Measurements from ENCODE around the gene TCF7L2.
A peak's percentile ranks its signal among the peaks of the same experiment; 100 is the strongest.

The TCF7L2 gene

DNA sequence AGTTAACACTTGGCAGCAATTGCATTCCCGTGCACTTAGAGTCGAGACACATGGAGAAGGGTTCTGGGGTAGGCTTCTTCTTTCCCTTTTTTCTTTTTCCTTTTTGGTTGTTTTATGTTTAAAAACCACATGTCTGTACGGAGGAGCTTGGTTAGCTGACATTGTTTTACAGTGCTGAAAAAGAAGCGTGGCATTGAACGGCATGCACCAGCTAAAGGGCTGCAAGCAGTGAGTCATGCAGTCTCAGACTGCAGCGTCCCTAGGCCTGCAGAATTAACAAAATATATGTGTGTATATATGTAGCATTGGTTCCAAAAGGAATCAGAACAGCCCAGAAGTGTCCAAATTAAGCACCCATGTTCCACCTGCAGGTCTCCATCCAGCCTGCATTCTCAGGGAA, 211.0 kb downstream of the TCF7L2 start:
- no peak for DNase-seq

DNA sequence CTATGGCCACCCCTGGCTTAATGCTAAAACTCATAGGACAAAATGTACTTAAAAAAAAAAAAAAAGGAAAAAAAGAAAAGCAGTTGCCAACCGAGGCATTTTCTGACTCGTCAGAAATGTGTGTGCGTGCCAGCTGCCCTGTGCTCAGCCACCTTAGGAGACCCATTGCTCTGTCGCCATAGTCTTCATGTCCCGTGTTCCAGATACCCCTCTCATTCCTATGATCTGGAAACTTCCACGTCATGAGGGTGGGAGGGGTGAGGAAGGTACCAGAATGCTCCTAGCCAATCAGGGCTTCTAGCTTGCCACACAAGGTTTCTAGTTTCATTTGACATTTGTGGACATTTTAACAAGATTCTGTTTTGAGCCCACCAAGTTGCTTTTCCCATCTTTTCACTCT, 212.9 kb downstream of the TCF7L2 start:
- DNase-seq: no peak

DNA sequence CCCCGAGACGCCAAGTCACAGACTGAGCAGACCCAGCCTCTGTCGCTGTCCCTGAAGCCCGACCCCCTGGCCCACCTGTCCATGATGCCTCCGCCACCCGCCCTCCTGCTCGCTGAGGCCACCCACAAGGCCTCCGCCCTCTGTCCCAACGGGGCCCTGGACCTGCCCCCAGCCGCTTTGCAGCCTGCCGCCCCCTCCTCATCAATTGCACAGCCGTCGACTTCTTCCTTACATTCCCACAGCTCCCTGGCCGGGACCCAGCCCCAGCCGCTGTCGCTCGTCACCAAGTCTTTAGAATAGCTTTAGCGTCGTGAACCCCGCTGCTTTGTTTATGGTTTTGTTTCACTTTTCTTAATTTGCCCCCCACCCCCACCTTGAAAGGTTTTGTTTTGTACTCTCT, 215.6 kb downstream of the TCF7L2 start:
- no peak for DNase-seq

DNA sequence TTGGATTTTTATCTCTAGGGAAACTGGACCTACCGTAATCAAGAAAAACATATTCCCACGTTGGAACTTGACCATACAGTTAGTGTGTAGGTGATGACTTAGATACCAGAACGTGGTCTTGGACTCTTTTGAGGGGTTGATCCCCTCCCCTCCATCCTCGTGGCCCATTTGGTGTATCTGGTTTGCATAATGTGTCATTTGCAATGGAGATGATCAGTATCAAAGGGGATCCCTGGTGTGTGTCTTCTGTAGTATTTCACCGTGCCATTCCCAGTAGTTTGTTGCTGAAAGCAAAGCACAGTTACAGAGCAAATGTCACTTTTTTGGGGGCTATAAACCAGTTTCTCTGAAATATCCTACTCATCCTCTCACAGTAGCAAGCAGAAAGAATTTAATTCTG, 217.7 kb downstream of the TCF7L2 start:
- no peak for DNase-seq

DNA sequence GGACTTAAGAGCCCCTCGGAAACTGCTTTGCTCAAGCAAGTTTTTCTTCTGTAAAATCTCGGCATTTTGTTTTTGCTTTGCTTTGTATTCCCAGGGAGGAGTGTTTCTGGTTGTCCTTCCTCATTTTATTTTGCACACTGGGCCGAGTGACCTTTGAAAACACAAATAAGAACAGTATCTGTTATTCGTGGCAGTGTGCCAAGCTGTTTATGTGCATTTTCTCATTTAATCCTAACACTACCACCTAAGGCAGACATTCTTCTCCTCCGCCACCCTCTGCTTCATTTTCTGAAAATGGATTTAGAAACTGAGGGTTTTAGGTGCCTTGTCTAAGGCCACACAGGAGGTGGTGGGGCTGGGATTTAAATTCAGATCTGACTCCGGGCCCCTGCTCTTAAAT, 218.5 kb downstream of the TCF7L2 start:
- no peak for DNase-seq

DNA sequence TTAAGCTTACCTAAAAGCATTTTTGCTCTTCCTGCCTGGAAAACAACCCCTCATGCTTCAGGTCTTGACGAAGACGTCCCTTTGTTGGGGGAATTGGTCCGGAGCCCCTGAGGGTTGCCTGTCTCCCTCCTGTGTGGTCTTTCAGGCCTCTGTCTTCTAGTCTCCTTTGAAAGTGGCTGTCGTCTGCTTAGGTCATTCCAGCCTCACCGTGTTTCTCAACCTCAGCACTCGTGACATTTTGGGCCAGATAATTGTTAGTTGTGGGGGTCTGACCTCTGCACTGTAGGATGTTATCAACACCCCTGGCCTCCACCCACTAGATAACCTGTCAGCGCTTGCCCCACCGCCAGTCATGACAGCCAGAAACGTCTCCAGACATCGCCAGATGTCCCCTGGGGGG, 219.1 kb downstream of the TCF7L2 start:
- DNase-seq: no peak

DNA sequence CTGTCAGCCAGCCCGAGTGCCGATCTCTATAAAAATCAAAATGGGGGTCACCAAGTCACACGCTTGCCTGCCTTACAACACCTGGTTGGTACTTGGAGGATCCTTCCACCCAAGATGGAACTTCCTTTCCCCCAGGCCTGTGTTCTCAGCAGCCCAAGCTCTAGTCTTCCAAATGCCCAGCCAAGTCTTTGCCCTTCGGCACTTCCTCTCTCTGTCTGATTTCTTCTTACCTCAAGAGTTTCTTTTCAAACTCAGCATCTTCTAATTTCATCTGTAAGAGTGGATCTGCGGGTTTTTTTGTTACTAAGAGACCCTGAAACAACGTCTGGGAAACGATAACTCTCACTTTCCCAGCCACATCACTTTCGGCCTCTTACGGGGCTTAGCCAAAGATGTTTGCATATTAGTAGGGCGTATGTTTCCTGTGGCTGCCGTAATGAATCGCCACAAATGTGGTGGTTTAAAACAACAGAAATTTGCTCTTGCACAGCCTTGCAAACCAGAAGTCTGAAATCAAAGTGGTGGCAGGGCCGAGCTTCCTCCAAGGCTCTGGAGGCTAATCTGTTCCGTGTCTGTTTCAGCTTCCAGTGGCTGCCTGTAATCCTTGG, 219.9 kb downstream of the TCF7L2 start:
- no peak for DNase-seq

DNA sequence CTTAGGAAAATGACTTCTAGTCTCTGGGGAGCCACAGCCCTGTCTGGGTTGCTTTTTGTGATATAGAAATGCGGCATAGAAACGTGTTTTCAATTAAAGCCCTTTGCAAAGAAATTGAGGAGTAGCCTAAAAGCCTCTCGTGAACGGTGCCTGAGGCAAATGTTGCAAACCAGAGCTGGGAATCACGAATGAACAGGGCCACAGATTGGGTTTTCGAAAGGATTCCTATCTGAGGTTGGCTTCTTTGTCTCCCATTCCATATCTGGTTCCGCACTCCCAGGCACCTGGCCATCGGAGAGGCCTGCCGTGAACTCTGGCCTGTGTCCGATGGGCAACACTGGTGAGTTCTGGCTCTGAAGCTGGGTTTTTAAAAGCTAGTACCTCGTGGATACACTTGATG, 221.6 kb downstream of the TCF7L2 start:
- DNase-seq: no peak

DNA sequence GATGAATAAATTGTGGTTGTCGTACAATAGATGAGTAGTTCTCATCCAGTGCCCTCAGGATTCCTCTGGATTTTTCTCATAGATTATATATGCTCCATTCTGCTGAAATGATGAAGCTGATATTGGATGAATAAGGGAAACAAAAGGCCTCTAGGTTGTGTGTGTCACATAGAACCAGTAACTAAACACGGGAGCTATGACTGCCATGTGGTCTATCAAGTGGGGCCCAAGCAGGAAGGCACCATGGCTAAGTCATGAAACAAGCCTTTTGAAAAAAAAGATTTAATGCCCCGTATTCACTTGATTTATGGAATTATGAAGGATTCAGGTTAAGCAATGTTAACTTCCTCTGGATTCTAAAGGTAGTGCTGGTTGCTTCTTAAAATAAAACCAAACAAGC, 225.1 kb downstream of the TCF7L2 start:
- no peak for DNase-seq

DNA sequence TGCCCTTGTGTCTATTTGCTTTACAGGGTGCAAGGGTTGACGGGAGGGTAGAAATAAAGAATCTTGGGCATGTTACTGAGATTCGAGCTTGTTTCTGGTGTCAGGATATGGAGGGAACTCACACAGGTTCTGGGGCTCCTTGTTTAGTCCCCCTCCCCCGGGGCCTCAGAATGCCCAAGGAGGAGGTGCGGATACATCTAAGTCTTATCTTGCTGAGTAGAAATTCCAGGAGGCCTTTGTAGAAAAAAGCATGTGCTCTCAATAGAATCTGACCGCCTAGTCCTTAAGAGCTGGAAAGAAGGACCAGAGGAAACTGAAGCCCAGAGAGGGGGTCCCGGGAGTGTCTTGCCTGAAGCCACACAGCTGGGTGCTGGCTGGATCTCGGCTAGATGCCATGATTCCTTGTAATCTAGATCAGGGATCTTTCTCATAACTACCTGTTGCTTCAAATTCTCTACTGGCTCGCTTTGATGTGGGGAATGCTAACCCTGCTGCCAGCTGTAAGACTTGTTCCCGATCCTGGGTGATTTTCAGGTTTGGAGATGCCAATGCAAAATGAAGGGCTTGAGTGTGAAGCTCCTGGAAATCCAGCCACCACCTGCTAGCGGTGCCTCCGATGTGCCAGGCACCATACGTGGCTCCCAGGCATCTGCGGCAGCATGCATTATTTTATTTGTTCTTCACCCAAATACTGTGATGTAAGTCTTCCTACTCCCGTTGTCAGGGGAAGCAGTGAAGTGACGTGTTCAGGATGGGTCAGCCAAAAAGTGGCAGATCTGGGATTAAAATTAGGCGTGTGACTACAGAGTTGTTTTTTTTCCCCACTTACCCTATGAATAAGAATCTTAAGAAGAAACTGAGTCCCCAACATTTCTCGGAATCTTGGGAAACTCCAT, 226.0 kb downstream of the TCF7L2 start:
- DNase-seq: no peak

DNA sequence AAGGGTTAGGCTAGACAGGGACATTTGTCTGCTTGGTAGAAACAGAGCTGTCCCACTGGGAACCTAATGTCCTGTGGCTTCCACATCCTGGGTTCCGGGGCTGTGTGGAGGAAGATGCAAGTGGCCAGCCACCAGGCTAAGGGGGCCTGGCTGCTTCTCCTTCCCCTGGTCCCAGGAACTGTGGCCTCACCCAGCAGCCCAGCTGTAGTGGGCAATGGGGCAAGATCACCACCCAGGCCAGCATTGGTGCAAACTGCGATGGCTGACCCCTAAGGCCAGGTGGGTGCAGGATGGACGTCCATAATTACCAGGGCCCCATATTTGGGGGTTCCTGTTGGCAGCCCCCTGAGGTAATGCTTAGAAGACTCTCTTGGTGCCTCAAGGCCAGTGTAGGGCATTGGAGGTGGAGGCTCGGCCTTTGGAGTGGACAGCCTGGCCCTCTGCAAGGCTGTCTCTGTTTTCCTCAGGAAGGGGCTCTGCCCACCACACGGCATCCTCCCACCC, 226.7 kb downstream of the TCF7L2 start:
- DNase-seq: no peak

DNA sequence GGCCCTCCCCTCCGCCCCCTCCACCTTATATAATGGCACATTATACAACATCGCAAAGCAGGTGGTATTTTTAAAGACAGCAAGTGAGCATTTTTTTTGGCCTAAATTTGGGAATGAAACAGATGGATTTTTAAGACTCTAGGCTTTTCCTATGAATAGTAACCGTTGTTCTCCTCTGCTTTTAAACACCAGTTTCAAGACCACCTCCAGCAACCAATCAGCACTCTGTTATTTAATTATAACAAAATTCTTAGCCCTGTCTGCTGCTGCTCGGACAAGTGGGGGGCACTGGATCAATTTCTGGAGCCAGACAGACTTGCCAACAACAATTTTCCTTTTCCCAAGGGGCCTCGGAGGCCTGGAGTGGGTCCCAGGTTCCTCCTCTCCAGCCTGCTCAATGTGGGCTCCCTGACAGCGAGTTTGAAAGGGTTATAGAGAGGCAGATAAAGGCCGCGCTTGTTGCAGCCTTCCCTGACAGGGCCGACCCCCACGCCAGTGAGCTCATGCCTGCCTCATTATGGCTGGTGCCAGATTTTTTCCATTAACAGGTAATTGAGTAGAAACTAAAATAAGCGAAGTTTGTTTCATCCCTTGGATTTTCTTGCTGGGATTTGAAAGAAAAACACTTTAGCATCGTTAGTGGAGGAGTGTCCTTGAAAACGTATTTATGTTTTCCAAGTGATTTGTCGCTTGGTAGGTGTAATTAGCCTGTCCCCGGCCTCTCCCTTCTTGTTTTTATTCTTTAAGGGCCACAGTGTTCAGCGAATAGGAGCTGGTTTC, 227.3 kb downstream of the TCF7L2 start:
- no peak for DNase-seq

DNA sequence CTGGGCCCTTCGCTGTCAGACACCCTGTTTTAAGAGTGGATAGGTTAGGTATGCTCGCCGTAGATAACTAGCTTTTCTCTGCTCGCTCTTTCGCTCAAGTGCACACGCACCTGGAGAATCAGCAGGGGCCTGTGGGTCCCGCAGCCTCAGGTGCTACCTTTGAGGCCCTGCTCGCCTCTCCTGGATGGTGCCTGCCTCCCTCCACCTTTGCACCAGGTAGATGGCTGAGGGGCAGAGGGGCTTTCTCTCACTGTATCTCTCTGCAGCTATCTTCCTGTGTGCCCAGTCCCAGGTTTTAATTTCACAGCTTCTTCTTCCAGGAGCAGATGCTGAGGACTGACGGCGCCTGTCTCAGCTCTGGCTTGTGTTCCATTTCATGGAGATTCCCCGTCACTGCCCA, 227.9 kb downstream of the TCF7L2 start:
- DNase-seq: no peak

DNA sequence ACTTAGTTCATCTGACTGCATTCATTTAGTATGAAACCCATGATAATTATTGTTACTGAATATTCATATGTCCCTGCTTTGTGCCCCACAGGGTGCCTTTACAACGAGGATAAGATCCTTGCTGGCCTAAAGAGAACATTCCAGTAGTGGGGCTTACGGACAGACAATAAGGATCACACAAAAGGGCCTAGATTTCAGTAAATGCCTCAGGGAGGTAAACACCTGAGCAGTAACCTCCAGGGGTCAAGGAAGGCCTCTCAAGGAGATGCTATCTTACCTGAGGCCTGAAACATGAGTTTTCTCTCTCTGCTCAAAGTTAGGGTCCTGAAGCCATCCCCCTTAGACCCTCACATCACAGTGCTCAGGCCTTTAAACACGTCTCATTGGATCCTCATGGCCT, 228.7 kb downstream of the TCF7L2 start:
- no peak for DNase-seq

DNA sequence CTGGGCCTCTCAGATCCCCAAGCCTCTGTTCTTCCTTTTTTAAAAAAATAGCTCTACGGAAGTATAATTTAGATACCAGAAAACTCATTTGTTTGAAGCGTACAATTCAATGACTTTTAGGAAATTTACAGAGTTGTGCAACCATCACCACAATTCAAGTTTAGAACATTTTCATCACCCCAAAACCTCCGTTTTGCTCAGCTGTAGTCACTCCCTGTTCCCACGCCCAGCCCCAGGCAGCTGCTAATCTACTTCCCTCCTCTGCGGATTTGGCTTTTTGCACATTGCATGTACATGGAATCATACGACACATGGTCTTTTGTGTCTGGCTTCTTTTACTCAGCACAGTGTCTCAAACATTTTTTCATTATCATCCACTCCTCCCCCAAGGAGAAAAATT, 229.2 kb downstream of the TCF7L2 start:
- no peak for DNase-seq

DNA sequence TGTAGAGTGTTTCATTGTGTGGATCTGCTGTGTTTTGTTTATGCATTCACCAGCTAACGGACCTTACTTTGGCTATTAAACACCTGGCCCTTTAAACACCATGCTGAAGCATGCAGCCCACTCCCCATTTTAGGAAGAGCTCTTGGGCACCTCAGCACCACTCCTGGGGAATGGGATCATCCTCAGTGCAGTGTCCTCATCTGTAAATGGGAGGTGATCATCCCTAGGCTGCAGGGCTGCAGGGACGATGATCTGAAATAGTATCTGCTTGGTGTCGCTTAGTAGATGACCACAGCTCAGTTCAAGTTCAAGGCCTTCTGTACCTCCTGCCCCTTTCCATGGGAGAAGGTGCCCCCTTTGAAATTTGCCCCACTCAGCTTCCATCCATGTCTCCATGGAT, 229.9 kb downstream of the TCF7L2 start:
- DNase-seq: no peak

DNA sequence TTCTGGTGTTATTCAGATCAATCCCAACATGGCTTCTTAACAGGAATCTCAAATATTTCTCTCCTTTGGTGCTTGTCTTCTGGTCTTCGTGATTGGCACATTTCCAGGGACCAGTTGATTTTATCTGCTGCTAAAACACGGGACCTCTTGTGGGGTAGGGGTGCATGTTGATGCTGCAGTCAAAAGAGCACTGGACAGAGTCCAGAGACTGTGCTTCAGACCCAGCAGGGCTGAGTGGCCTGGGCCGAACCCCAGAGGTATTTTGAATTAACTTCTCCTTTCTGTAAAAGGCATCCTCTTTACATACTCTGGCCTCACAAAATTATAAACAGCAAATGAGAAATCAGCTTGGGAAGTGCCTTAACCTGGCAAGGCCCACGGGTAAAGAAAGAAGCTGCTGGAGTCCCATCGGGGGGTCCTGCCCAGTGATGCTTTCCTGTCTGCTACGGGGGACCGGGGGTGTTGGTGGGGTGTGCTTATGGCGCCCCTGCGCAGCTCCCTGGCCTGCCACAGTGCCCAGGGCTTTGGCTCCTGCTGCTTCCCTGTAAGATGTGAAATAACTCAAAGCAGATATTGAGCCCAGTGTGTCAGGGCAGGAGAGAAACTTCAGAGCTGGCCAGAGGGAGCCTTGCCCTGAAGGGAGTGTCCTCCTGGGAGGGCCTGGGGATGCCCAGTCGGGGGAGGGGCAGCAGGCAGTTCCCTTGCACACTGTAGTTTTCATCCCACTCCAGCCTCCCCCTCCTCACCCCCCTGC, 230.5 kb downstream of the TCF7L2 start:
- no peak for DNase-seq

DNA sequence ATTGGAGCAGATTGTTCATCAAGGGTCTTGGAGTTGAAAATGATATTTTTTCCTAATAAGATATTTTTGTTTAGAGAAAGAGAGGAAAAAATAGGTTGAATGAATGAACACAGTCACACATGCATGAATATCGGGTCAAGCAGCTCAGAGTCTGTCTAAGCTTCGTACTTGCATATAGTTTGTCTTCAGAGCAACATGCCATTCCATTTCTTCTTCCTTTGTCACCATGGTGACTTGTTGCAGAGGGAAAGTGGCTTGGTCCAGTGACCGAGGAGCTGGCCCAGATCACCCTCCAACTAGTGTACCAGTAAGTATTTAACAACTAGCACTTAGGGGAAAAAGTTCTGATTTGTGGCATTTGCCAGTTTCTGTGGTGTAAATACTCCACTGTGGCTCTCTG, 232.1 kb downstream of the TCF7L2 start:
- DNase-seq: no peak

DNA sequence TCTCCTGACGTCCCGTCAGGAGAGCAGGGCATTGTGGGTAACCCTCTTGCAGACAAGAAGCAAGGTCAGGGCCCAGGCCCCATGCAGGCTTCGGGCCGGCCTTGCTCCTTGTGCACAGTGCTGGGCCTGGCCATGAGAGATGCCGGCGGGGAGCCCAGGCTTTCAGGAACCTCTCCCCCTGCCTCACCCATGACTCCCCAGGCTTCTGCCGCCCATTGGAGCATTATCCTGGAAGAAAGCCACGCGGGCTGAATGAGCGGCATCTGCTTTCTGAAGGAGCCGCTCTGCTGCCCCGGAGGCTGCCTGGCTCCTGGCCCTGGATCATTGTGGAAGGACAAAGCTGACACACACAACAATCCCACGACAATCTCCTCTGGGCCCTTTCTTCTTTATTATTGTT, 233.5 kb downstream of the TCF7L2 start:
- no peak for DNase-seq

DNA sequence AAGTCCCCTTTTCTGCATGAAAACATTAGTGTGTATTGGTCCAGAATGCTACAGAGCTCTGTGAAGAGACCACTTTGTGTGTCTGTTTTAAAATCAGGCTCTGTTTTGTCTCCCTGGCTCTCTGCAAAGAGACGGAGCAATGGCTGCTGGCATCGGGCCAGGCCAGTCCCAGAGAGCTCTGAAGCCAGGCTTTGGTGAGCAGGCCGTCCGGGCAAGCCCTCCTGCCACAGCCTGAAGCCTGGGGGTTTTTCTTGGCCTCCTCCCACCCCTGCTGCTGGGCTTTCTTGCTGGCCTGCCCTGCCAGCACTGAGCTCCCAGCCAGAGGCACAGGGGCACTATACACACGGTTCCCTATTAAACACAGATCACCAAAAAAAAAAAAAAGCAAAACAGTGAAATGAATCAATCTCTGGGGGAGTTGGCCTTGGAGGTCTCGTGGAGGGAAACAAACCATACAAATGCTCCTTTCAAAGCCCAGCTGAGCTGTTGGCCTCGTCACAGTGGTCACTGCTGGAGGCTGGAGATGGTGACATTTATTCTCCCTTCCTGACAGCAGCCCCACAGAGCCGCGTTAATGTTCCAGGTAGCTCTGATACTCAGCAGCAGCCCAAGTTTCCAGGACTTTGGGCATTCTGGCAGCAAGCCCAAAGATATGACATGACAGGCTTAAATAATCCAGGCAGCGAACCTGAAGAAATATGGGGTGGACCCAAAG, 237.2 kb downstream of the TCF7L2 start:
- peak; percentile 7 for DNase-seq

DNA sequence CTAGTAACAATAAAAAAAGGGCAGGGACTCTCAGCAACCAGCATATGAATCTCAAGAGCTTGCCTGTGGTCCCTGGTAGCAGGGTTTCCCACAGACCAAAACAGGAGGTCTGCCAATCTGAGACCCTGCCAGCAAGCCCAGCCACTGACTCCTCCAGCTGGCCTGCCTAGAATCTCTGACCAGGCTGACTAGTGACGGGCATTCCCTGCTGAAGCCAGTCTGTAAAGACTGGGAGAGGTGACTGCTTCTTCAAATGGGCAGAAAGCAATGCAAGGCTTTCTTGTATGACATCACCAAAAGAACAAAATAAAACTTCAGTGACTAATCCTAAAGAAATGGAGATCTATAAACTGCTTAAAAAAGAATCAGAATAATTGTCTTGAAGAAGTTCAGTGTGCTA, 249.4 kb downstream of the TCF7L2 start:
- DNase-seq: no peak

DNA sequence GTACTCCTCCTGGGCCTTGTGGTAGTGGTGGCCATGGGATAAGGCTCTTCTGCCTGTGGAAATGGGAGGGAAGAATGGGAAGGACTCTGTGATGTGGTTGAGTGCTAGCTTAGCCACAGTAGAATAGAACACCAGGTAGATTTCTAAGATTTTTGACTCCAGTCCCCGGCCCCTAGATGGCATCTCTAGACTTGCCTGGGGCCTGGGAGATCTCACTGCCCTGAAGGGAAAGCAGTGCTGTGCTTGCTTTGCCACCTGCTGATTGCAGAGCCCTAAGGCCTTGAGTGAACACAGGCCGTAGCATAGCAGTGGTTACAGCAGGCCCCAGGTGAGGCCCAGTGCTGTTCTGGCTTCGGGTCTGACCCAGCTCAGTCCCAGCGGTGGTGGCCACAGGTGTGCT, 252.0 kb downstream of the TCF7L2 start:
- DNase-seq: no peak

Data from SHP77 treated with DMSO at 0.1 percent for 48 hours (cell line).